IMR-90 (cell line): ENCODE data around the gene RRAGD. TPM values are rescaled to one million over a fixed set of nuclear protein-coding genes. Genes with fewer than 3 reads are reported as not detected.

Experiments used
- ATAC-seq: fragments of 200-7000 bp; cut with Tn5 transposase; 2 replicates; pipeline ENCODE4 v1.9.1; 2020; ENCODE audit warnings: low read depth, mild to moderate bottlenecking, moderate library complexity
- BruUV-seq: library from RNA; stranded (reverse); fragments of 400-500 nt; replicated peaks from 2 replicates; lab custom pipeline; 2021; lab: Mats Ljungman, UMichigan
- CTCF ChIA-PET: fragments of 300-600 bp; formaldehyde crosslinking; extraction: SDS; loops from one replicate; lab custom pipeline; 2021; ENCODE audit warnings: antibody characterized with exemption; lab: Yijun Ruan, JAX
- POLR2A ChIA-PET: fragments of 300-600 bp; sonication (Branson Sonifier 250); formaldehyde crosslinking; loops from one replicate; lab custom pipeline; 2022; ENCODE audit warnings: antibody characterized with exemption; ENCODE audit not compliant: unreplicated experiment; lab: Charles Lee
- DNase-seq: peaks from one replicate; pipeline ENCODE4 v3.0.0; 2013
- H2AFZ ChIP-seq: replicated peaks from 2 replicates; pipeline ENCODE3; 2013; ENCODE audit warnings: low read length, mild to moderate bottlenecking; ENCODE audit not compliant: poor library complexity
- H2AK5ac ChIP-seq: 2 replicates; pipeline ENCODE4 v1.6.1; 2013; ENCODE audit warnings: low read depth, low read length, inconsistent platforms
- H2AK9ac ChIP-seq: replicated peaks from 2 replicates; pipeline ENCODE3; 2013; ENCODE audit warnings: mild to moderate bottlenecking, low read depth, low read length, moderate library complexity; ENCODE audit not compliant: poor library complexity
- H2BK120ac ChIP-seq: 2 replicates; pipeline ENCODE4 v1.6.1; 2013; ENCODE audit warnings: low read depth, low read length, inconsistent platforms
- H2BK15ac ChIP-seq: 3 replicates; pipeline ENCODE4 v1.6.1; 2013; ENCODE audit warnings: low read depth, low read length, inconsistent platforms
- H2BK20ac ChIP-seq: 2 replicates; pipeline ENCODE4 v1.6.1; 2013; ENCODE audit warnings: low read depth, mild to moderate bottlenecking, inconsistent platforms, low read length, moderate library complexity
- H2BK5ac ChIP-seq: 2 replicates; pipeline ENCODE4 v1.6.1; 2013; ENCODE audit warnings: mild to moderate bottlenecking, low read depth, low read length, inconsistent platforms; ENCODE audit not compliant: poor library complexity, severe bottlenecking
- H3K14ac ChIP-seq: replicated peaks from 2 replicates; pipeline ENCODE4 v1.6.1; 2013; ENCODE audit warnings: low read depth, low read length, inconsistent platforms
- H3K18ac ChIP-seq: 2 replicates; pipeline ENCODE4 v1.6.1; 2013; ENCODE audit warnings: low read depth, low read length, control low read depth
- H3K23ac ChIP-seq: 2 replicates; pipeline ENCODE4 v1.6.1; 2013; ENCODE audit warnings: low read depth, low read length, inconsistent platforms
- H3K27ac ChIP-seq: 2 replicates; pipeline ENCODE4 v1.5.1; 2013; ENCODE audit warnings: mild to moderate bottlenecking, control low read depth, low read length; ENCODE audit not compliant: insufficient read depth
- H3K27me3 ChIP-seq: 2 replicates; pipeline ENCODE4 v1.6.1; 2013; ENCODE audit warnings: low read length; ENCODE audit not compliant: control insufficient read depth, insufficient read depth
- H3K36me3 ChIP-seq: 2 replicates; pipeline ENCODE4 v1.6.1; 2013; ENCODE audit warnings: low read length, mixed read lengths; ENCODE audit not compliant: control insufficient read depth, insufficient read depth
- H3K4ac ChIP-seq: 2 replicates; pipeline ENCODE4 v1.6.1; 2013; ENCODE audit warnings: low read depth, low read length, inconsistent platforms
- H3K4me1 ChIP-seq: 2 replicates; pipeline ENCODE4 v1.6.1; 2013; ENCODE audit warnings: low read length, mixed read lengths; ENCODE audit not compliant: control insufficient read depth, insufficient read depth
- H3K4me2 ChIP-seq: 2 replicates; pipeline ENCODE4 v1.6.1; 2013; ENCODE audit warnings: low read depth, mild to moderate bottlenecking, control low read depth, low read length, moderate library complexity
- H3K4me3 ChIP-seq: 2 replicates; pipeline ENCODE4 v1.5.1; 2013; ENCODE audit warnings: low read depth, mild to moderate bottlenecking, control low read depth, low read length, moderate library complexity; ENCODE audit not compliant: insufficient read depth
- H3K56ac ChIP-seq: 2 replicates; pipeline ENCODE4 v1.6.1; 2013; ENCODE audit warnings: low read length, inconsistent platforms; ENCODE audit not compliant: insufficient read depth; ENCODE audit errors: extremely low read depth
- H3K79me1 ChIP-seq, 2 experiments: 2 replicates each; pipeline ENCODE4 v1.6.1; 2013; ENCODE audit warnings: low read length in 2 of 2, inconsistent platforms in 1 of 2, low read depth in 1 of 2
- H3K9ac ChIP-seq: 2 replicates; pipeline ENCODE4 v1.6.1; 2013; ENCODE audit warnings: low read depth, low read length, control low read depth
- H3K9me1 ChIP-seq: 2 replicates; pipeline ENCODE4 v1.6.1; 2013; ENCODE audit warnings: low read length, inconsistent platforms; ENCODE audit not compliant: insufficient read depth
- H3K9me3 ChIP-seq: 2 replicates; pipeline ENCODE4 v1.6.1; 2013; ENCODE audit warnings: low read length; ENCODE audit not compliant: control insufficient read depth, insufficient read depth
- H4K20me1 ChIP-seq: 2 replicates; pipeline ENCODE4 v1.6.1; 2013; ENCODE audit warnings: low read length, inconsistent platforms; ENCODE audit not compliant: insufficient read depth
- H4K5ac ChIP-seq: 2 replicates; pipeline ENCODE4 v1.6.1; 2013; ENCODE audit warnings: mild to moderate bottlenecking, low read depth, low read length, control low read depth
- H4K8ac ChIP-seq, 2 experiments: 2 replicates each; pipeline ENCODE4 v1.6.1; 2013; ENCODE audit warnings: low read depth in 2 of 2, low read length in 2 of 2, control low read depth in 1 of 2, inconsistent platforms in 1 of 2
- H4K91ac ChIP-seq: 2 replicates; pipeline ENCODE4 v1.6.1; 2013; ENCODE audit warnings: low read depth, low read length, inconsistent platforms; ENCODE audit not compliant: insufficient read depth
- BHLHE40 ChIP-seq: fragments of 150-350 bp; IDR thresholded peaks from 2 replicates; pipeline ENCODE4 v1.6.1; 2016; ENCODE audit warnings: mild to moderate bottlenecking, low read depth, low read length
- CEBPB ChIP-seq: IDR thresholded peaks from 2 replicates; pipeline ENCODE4 v1.6.1; 2012; ENCODE audit warnings: low read depth, low read length, improper control_type of control experiment
- CHD1 ChIP-seq: IDR thresholded peaks from 2 replicates; pipeline ENCODE4 v1.6.1; 2012; ENCODE audit warnings: low read depth, low read length, improper control_type of control experiment
- CTCF ChIP-seq: conservative IDR thresholded peaks from 2 replicates; pipeline ENCODE4 v1.5.1; 2012; ENCODE audit warnings: mild to moderate bottlenecking, low read depth, low read length, improper control_type of control experiment
- ELK1 ChIP-seq: fragments of 150-350 bp; IDR thresholded peaks from 2 replicates; pipeline ENCODE4 v1.6.1; 2016; ENCODE audit warnings: low read depth, mild to moderate bottlenecking, low read length, moderate library complexity, borderline replicate concordance
- FOS ChIP-seq: fragments of 150-350 bp; IDR thresholded peaks from 2 replicates; pipeline ENCODE4 v1.6.1; 2016; ENCODE audit warnings: low read depth, low read length
- MAZ ChIP-seq: IDR thresholded peaks from 2 replicates; pipeline ENCODE4 v1.6.1; 2012; ENCODE audit warnings: low read depth, mild to moderate bottlenecking, low read length, improper control_type of control experiment, moderate library complexity, borderline replicate concordance
- MXI1 ChIP-seq: IDR thresholded peaks from 2 replicates; pipeline ENCODE4 v1.6.1; 2012; ENCODE audit warnings: low read depth, mild to moderate bottlenecking, low read length, moderate library complexity, borderline replicate concordance
- NFE2L2 ChIP-seq: fragments of 150-350 bp; IDR thresholded peaks from 2 replicates; pipeline ENCODE4 v1.6.1; 2016; ENCODE audit warnings: low read depth, mild to moderate bottlenecking, low read length
- RAD21 ChIP-seq: IDR thresholded peaks from 2 replicates; pipeline ENCODE4 v1.6.1; 2012; ENCODE audit warnings: low read length, improper control_type of control experiment
- RCOR1 ChIP-seq: IDR thresholded peaks from 2 replicates; pipeline ENCODE4 v1.6.1; 2012; ENCODE audit warnings: mild to moderate bottlenecking, low read length, improper control_type of control experiment; ENCODE audit not compliant: insufficient replicate concordance
- RFX5 ChIP-seq: IDR thresholded peaks from 2 replicates; pipeline ENCODE4 v1.8.0; 2012; ENCODE audit warnings: low read depth, mild to moderate bottlenecking, low read length, moderate library complexity
- SMC3 ChIP-seq: fragments of 150-350 bp; IDR thresholded peaks from 2 replicates; pipeline ENCODE4 v1.6.1; 2016; ENCODE audit warnings: low read depth, mild to moderate bottlenecking, antibody characterized with exemption, low read length, moderate library complexity
- WGBS, 2 experiments: methylation state at CpG; one replicate each; pipeline versions ENCODE4 v1.1.5 to v1.1.7; 2013; ENCODE audit warnings: missing lambda C conversion rate in 2 of 2; ENCODE audit not compliant: insufficient read length in 1 of 2; ENCODE audit errors: extremely low coverage in 2 of 2; 5-methylcytosine and 5-hydroxymethylcytosine counted together
- dilution Hi-C: fragments of 300-500 bp; cut with HindIII; formaldehyde crosslinking; loops from one replicate; pipeline ENCODE4 v1.14.3; 2018; ENCODE audit warnings: low sequenced_read_pairs; ENCODE audit not compliant: unreplicated experiment
- in situ Hi-C: fragments of 300-500 bp; cut with MboI; formaldehyde crosslinking; loops from 3 replicates; pipeline ENCODE4 v1.14.3; 2019; ENCODE audit warnings: low sequenced_read_pairs, inconsistent platforms, mixed read lengths
- intact Hi-C: fragments of 100-400 bp; cut with micrococcal nuclease; formaldehyde crosslinking; loops from 2 replicates; pipeline ENCODE4 v1.10.0; 2022
- polyA plus RNA-seq, 3 experiments: library from polyadenylated mRNA; depleted of rRNA; stranded (reverse); fragments of >200 nt; gene quantifications; 2 replicates each; pipeline ENCODE4 v1.2.3, GENCODE V29; 2012; ENCODE audit warnings: low replicate concordance in 1 of 3
- total RNA-seq: library from RNA; depleted of rRNA; stranded (reverse); fragments of >200 nt; gene quantifications from 2 replicates; pipeline ENCODE4 v1.2.3, GENCODE V29; 2012
- TF ChIP-seq, protein P1 (sequence below): fragments of 150-350 bp; IDR thresholded peaks from 2 replicates; pipeline ENCODE4 v1.6.1; 2017; ENCODE audit warnings: mild to moderate bottlenecking, antibody characterized with exemption, low read length, low read depth

RRAGD gene
- total and polyA plus RNA-seq, 2 of the 4 experiments (the other 2 are of a cell fraction) = not detected

GRCh38 chr6:89381031-89381430, 31.0 kb downstream of the RRAGD start:
- H2BK15ac ChIP-seq = no peak overlapping the region
- in situ Hi-C loops = no loop called here
- H2AK9ac ChIP-seq = no peak overlapping the region
- ATAC-seq (no peak), DNase-seq (no peak)
- no peak overlapping the region for H2AFZ ChIP-seq
- no peak overlapping the region for H2AK5ac ChIP-seq
- no peak overlapping the region for H4K5ac ChIP-seq
- no peak overlapping the region for H3K18ac ChIP-seq
- no peaks in the 10 kb centered on the region for H3K9me1 ChIP-seq
- H4K8ac ChIP-seq = no peak overlapping the region
- no CpG with 5 or more reads among the region's 2 CpGs for WGBS, 2 experiments
- no peak overlapping the region for H3K4ac ChIP-seq
- no peaks in the 10 kb centered on the region for H3K4me1 ChIP-seq
- BruUV-seq = no TSS peak
- H2BK5ac ChIP-seq = no peak overlapping the region
- H2BK120ac ChIP-seq = no peak overlapping the region
- no peaks in the 10 kb centered on the region for H3K79me1 ChIP-seq
- H4K91ac ChIP-seq = no peak overlapping the region
- no peak overlapping the region for H3K4me3 ChIP-seq
- peaks cover 6% of the 10 kb centered on the region for H3K27me3 ChIP-seq
- ChIA-PET CTCF (no interaction called here), POLR2A (no interaction called here)
- dilution Hi-C loops = no loop called here
- H2BK20ac ChIP-seq = no peak overlapping the region
- no peak overlapping the region for H3K56ac ChIP-seq
- no peak overlapping the region for H3K14ac ChIP-seq
- no peak for TF ChIP-seq RCOR1
- TF ChIP-seq, protein P1, sequence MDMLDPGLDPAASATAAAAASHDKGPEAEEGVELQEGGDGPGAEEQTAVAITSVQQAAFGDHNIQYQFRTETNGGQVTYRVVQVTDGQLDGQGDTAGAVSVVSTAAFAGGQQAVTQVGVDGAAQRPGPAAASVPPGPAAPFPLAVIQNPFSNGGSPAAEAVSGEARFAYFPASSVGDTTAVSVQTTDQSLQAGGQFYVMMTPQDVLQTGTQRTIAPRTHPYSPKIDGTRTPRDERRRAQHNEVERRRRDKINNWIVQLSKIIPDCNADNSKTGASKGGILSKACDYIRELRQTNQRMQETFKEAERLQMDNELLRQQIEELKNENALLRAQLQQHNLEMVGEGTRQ = no peak
- no peak for TF ChIP-seq CHD1
- TF ChIP-seq BHLHE40 = no peak
- TF ChIP-seq MXI1 = no peak
- TF ChIP-seq ELK1 = no peak
- no peak for TF ChIP-seq SMC3
- TF ChIP-seq FOS = no peak
- no peak for TF ChIP-seq CEBPB
- TF ChIP-seq NFE2L2 = no peak
- no peak for TF ChIP-seq MAZ
- no peak for TF ChIP-seq RFX5
- no peak for TF ChIP-seq CTCF
- no peak for TF ChIP-seq RAD21
- no peaks in the 10 kb centered on the region for H3K36me3 ChIP-seq
- H3K9ac ChIP-seq = no peak overlapping the region
- H3K4me2 ChIP-seq = no peak overlapping the region
- intact Hi-C loops = no loop called here
- H3K27ac ChIP-seq = no peak overlapping the region
- H3K9me3 ChIP-seq = no peaks in the 10 kb centered on the region
- H4K20me1 ChIP-seq = no peaks in the 10 kb centered on the region
- H3K23ac ChIP-seq = no peak overlapping the region
